Measurements from ENCODE around the gene DLG2. TPM values are rescaled to one million over a fixed set of nuclear protein-coding genes. Genes with fewer than 3 reads are reported as not detected.
"Not testable (repeated sequence)": the region's sequence is repeated elsewhere in the genome, so short reads cannot be mapped to it uniquely, and the experiment has no call there.

Gene DLG2
- polyA plus RNA-seq, 4 donors = 10.8 to 15.6 (median 12.2) TPM

DNA sequence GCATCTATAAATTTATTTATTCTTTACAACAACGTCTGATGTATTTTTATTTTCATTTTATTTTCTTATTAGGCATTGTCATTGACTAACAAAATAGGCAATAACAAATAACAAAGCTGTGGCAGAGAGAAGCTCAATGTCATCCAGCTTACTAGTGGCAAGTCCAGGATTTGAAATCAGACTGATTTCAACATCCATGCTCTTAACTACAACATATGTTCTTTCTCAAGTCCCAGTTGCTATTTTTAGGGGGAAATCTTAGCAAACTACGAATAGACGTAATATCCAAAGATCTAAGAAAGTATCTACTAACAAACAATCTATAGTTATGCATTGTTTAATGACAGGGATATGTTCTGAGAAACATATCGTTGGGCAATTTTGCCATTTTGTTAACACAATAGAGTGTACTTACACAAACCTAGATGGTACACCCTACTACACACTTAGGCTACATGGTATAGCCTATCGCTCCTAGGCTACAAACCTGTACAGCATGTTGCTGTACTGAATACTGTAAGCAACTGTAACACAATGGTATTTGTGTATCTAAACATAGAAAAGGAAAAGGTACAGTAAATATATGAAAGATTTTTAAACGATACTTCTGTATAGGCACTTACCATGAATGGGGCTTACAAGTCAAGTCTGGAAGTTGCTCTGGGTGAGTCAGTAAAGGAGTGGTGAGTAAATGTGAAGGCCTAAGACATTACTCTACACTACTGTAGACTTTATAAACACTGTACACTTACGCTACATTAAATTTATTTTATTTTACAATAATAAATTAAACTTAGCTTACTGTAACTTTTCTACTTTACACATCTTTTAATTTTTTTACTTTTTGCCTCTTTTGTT, 151.3 kb downstream of the DLG2 start:
- no peak for DNase-seq (ENCODE audit: low read depth in 4 of 4, low spot score in 2 of 4)

DNA sequence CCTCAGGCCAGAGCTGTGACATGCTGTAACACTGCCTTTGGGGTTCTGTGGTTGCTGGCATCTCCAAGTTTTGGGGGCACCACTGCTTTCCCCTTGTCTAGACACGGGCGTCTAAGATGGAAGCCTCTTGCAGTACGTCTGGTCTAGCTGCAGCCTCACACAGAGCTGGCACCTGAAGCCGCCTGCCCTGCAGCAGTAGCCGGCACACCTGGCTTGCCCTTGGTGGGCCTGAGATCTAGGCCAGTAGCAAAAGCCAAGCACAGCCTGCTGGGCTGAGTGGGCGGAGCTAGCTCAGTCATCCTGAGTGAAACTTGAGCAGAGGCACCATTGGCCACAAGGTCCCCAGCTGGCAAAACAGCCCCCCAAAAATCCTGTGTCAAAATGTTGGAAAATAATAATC, 154.2 kb downstream of the DLG2 start:
- no peak for DNase-seq (ENCODE audit: low read depth in 4 of 4, low spot score in 2 of 4)

DNA sequence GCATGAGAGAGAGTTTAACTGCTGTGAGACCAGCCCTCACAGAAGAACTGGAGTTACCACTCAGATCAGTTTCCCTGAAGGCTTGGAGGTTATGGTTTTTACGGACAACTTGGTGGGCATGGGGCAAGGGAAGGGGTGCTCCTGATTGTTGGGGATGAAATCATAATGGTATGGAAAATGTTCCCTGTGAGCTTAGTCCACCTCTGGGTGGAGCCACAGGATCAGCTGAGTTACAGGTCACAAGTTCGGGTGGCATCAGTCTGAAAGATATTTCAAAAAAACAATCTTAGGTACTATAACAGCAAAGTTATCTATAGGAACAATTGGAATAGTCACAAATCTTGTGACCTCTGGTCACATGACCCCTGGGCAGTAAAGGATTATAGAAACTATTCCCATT, 162.9 kb downstream of the DLG2 start:
- DNase-seq (ENCODE audit: low read depth in 4 of 4, low spot score in 2 of 4) = no peak

DNA sequence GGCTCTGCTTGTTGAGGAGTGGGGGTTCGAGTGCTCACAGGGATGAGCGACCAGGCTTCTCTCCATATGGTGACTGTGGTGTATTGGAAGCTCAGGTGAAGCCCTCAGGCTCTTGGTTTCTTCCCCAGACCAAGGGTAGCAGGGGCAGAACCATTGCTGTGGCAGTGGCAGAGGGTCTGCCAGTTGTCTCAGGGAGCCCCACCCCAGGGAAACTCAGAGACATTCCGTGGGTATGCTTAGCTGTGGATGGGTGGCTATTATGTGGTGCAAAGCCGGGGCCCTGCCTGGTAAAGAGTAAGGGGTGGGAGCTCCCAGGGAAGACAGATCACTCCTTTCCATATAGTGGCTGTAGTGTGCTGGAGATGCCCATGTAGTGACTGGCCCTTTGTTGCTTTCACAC, 167.8 kb downstream of the DLG2 start:
- no peak for DNase-seq (ENCODE audit: low read depth in 4 of 4, low spot score in 2 of 4)

DNA sequence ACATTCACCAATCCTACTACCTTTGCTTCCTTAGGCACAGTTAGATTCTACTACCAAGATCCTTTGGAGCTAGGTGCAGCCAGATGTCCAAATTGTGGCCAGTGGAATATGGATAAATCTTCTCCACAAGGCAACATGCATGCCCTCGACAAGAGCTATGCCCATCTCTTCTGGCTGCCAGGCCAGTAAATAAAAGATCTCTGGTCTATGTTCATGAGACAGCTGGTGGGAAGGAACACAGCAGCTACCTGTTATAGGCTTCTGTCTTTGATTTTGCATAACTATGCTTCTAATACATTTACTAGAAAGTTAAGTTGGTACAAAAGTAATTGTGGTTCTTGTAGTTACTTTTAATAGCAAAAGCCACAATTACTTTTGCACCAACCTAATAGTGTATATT, 182.7 kb downstream of the DLG2 start:
- DNase-seq (ENCODE audit: low read depth in 4 of 4, low spot score in 2 of 4) = no peak

DNA sequence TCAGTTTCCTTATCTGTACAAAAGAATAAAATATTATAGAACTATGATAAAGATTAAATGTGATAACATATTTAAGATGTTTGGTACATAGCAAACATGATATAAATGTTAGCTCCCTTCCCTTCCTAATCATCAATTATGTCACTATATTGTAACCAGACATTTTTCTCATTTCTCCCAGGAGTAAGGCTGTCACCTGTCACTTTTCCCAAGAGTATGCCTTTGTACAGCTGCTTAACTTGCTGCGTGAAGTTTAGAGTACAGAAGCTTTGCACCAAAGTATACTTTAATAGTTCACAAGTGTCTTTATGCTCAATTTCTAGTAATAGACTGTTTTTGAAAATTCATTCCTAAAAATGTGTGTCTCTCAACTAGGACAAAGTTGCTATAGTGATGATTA, 186.9 kb downstream of the DLG2 start:
- no peak for DNase-seq (ENCODE audit: low read depth in 4 of 4, low spot score in 2 of 4)

DNA sequence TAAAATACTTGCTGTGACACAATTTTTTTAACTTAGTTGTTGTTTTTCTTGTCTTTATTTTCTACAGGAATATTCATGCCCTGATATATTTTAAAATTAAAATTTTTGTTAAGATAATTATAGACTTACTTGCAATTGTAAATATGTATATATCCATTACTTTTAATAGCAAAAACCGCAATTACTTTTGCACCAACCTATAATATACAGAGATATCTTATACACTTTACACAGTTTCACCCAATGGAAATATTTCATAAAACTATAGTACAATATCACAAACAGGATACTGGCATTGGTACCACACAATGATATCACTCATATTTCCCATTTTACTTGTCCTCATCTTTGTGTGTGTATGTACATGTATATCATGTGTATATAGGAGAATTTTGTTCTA, 188.8 kb downstream of the DLG2 start:
- DNase-seq (ENCODE audit: low read depth in 4 of 4, low spot score in 2 of 4) = no peak

DNA sequence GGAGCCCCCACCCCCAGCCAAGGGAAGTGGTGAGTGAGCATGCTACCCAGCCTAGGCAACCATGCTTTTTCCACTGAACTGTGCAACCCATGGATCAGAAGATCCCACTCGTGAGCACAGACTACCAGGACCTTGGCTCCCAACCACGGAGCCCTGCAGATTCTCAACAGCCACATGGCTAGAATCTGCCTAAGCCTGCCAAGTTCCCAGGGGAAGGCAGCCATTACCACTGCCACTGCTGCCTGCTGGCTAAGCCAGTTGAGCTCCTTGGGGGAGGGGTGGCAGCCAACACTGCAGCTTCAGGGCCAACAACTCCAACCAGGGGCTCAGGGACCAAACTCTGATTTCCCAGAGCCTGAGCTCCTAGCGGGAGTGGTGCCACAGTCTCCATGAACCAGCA, 195.8 kb downstream of the DLG2 start:
- DNase-seq (ENCODE audit: low read depth in 4 of 4, low spot score in 2 of 4) = no peak

DNA sequence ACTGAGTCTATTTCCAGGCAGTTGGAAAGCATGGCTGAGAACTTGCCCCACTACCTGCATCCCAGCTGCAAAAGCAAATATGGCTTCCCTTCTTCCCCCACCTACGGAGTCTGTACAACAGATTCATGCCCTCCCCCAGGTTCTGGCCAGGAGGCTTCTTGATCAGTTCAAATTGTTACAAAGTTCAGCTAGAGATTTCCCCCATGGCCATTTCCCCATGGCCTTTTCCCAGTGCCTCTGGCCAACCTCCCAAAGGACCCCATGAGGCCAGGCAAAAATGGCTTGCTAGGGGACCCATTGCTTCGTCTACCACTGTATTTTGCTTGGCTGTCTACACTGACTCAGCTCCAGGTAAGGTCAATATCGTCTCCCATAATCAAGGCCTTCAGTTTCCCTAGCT, 203.3 kb downstream of the DLG2 start:
- DNase-seq (ENCODE audit: low read depth in 4 of 4, low spot score in 2 of 4) = no peak

DNA sequence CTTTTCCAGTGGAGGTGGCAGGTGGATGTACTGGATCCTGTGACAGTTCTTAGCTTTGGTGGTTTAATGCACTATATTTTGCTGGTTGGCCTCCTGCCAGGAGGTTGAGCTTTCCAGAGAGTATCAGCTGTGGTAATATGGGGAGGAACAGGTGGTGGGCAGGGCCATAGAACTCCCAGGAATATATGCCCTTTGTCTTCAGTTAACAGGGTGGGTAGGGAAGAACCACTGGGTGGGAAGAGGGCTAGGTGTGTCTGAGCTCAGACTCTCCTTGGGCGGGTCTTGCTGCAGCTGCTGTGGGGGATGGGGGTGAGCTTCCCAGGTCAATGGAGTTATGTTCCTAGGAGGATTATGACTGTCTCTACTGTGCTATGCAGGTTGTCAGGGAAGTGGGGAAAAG, 203.8 kb downstream of the DLG2 start:
- DNase-seq (ENCODE audit: low read depth in 4 of 4, low spot score in 2 of 4) = no peak

DNA sequence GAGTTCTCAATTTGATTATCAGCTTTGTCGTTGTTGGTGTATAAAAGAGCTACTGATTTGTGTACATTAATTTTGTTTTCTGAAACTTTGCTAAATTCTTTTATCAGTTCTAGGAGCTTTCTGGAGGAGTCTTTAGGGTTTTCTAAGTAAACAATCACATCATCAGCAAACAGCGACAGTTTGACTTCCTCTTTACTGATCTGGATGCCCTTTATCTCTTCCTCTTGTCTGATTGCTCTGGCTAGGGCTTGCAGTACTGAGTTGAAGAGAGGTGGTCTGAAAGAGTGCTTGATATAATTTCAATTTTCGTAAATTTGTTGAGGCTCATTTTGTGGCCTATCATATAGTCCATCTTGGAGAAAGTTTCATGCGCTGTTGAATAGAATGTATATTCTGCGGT, 213.0 kb downstream of the DLG2 start:
- no peak for DNase-seq (ENCODE audit: low read depth in 4 of 4, low spot score in 2 of 4)

DNA sequence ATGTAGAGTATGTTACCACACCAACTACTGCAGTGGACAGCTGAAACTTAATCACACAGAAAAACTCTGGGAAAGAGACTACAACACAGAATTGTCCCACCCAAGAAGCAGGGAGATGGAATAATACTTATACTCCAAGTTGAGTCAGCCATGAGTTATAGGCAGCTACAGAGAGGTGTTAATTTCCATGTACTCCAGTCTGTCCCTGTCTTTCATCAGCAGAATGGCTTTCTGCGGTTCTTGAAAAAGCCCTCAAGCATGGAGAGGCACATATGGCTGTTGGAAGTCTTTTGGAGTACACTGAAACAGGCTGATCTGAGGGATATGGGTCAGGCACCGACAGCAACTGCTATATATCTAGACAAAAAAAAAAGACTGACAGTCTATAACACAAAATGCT, 219.5 kb downstream of the DLG2 start:
- no peak for DNase-seq (ENCODE audit: low read depth in 4 of 4, low spot score in 2 of 4)

DNA sequence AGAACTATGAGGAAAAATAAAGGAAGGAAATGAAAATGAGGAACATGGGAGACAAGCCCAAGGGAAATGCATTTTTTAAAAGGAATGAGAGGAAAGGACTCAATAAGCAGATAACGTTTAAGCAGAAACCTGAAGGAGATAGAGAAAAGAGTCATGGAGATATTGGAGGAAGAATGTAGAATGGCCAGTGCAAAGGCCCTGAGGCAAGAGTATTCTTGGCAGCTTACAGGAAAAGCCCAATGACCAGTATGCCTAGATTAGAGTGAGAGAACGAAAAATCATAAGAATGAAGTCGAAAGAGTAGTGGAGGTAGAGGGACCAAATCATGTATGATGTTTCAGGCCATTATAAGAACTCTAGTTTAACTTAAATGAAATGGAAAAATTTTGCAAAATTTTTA, 220.3 kb downstream of the DLG2 start:
- no peak for DNase-seq (ENCODE audit: low read depth in 4 of 4, low spot score in 2 of 4)

DNA sequence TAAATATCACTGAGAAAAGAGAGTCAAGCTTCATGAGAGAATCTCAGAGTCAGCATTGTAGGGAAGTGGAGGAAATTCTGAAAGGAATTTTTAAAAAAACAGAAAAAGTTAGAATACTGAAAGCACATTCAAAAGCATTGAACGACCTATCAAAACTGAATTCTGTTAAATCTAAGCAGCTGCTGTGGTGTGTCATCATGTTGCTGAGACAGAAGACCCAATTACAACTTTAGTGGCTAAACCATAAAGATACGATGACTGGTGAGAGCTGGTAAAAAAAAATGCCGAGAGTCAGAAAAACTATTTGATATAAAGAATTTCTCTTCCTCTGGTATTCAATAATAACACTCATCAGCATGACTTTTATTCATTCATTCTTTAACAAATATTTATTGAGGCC, 220.8 kb downstream of the DLG2 start:
- no peak for DNase-seq (ENCODE audit: low read depth in 4 of 4, low spot score in 2 of 4)

DNA sequence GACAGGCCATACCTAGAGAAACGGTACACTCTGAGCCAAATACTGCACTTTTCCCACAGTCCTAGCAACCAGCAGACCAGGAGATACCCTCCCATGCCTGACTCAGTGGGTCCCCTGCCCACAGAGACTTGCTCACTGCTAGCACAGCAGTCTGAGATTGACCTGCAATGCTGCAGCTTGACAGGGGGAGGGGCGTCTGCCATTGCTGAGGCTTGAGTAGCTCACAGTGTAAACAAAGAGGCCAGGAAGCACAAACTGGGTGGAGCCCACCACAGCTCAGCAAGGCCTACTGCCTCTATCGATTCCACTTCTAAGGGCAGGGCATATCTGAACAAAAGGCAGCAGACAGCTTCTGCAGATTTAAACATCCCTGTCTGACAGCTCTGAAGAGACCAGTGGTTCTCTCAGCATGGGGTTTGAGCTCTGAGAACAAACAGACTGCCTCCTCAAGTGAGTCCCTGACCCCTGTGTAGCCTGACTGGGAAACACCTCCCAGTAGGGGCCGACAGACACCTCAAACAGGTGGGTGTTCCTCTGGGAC, 231.6 kb downstream of the DLG2 start:
- DNase-seq (ENCODE audit: low read depth in 4 of 4, low spot score in 2 of 4) = not testable (repeated sequence)

DNA sequence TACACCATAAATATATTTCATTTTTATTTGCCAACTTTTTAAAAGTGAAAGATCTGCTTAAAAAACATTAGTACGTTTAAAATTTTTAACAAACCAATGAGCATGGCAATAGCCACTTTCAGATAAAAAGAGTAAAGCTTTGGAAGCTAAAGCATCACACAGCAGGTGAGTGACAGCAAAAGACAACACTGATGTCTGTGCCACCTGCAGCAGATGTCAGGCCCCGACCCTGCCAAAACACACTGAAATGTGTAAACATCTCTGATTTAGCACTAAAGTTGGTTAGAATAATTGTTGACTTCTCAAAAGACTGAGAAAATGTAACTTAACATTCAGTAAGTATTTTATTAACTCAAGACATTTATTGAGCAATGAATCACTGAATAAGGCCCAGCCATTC, 232.9 kb downstream of the DLG2 start:
- DNase-seq (ENCODE audit: low read depth in 4 of 4, low spot score in 2 of 4) = no peak

DNA sequence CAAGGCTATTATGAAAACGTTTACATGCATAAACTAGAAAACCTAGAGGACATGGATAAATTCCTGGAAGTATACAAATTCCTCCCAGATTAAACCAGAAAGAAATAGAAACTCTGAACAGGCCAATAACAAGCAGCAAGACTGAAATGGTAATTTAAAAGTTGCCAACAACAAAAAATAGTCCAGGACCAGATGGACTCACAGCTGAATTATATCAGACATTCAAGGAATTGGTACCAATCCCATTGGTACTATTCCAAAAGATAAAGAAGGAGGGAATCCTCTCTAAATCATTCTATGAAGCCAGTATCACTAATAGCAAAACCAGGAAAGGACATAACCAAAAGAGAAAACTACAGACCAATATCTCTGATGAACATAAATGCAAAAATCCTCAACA, 236.0 kb downstream of the DLG2 start:
- DNase-seq (ENCODE audit: low read depth in 4 of 4, low spot score in 2 of 4) = no peak

DNA sequence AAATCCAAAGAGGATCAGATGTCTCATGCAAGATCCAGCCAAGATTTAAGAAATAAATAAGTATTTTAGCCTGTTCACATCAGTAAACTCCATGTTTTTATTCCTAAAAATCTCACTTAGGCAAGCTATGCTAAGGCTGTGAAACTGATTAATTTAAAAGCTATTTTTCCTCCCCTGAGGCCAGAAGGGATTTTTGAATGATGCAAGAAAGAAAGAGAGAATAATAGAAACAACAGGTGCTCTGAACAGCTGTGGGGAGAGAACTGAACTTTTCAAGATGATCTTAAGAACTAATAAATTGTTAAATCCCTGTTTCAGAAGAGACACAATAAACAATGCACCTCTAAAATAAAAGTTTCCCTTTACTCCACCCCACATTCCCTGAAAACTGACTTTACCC, 241.6 kb downstream of the DLG2 start:
- no peak for DNase-seq (ENCODE audit: low read depth in 4 of 4, low spot score in 2 of 4)

DNA sequence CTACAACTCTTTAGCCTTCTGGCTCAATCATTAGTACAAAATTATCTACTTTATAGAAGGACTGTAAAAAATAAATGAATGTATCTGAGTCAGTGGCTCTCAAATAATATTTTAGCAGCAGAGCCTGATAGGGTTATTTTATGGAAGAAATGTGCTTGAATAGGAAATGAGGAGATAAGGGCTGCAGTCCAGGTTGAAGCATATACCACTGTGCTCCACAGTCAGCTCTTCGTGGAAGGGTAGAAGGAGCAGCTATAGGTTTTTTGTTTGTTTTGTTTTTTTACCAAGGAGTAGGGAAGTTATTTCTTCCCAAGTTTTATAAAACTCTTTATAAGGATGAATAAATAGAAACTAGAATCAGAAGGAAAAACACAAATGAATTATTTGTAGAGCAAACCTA, 242.0 kb downstream of the DLG2 start:
- DNase-seq (ENCODE audit: low read depth in 4 of 4, low spot score in 2 of 4) = no peak

DNA sequence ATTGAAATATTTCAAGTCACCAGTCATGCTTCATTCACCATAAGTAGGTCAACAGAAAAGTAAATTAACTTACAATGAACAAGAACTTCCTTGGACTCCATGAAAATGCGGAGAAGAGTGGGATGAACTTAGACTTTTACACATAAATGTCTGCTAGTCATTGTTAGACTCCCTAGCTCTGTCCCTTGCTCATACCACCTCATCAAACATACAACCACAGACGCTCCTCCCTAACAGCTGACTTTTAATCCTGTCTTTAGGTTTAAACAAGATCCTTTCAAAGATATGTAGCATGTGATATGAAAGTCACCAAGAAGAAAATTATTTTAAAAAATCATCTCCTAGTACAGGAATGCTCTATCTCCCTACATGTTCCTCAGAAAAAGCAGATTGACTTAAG, 248.1 kb downstream of the DLG2 start:
- DNase-seq (ENCODE audit: low read depth in 4 of 4, low spot score in 2 of 4) = no peak

DNA sequence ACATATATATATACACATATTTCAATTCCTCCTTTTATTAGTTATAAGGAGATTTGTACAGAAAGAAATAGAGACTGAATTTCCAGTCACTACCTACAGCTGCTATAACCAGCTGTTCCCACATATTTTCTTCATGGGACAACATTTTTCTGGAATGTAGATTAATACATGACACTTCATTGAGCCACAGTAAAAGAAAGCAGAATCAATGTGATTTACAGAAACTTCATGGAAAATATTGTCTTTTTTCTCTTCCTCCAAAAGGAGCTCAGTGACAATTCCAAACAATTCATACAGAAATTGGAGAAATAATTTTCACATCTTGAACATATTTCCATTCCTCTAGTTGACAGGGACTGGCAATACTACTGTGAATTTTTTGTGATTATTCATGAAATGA, 249.2 kb downstream of the DLG2 start:
- no peak for DNase-seq (ENCODE audit: low read depth in 4 of 4, low spot score in 2 of 4)

DNA sequence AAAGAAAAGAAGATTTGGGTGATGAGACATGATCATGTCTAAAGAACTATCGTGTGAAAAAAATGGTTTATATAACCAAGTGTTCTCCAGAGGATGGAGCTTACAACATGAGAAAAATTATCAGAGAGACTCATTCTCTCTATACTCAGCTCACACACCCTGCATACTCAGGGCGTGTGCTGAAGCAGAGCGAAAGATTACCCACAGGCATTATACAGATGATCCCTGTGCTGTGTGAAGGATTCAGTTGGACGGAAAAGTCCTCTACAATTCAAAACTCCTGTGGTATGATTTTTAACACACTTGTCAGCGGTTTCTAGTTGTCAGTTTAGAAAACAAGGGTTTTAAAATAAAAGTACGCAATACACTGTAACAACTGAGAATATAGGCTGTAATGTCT, 267.3 kb downstream of the DLG2 start:
- DNase-seq (ENCODE audit: low read depth in 4 of 4, low spot score in 2 of 4) = no peak

DNA sequence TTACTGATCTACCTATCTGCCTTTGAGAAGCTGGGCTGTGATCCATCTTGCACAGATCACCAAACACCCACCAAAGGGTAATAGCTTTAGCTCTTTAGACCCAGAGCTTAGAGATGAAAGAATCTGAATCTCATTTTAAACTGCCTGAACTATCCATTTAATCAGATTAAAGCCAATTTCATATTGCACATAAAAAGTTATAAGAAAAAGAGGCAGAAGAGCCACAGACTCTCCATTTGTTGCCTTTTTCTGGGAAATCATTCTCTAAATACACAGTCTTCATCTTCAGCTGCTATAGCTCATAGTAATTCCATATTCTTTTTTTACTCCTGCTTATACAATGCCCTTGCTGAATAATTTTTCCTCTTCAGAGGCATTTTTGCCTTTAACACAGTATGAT, 271.2 kb downstream of the DLG2 start:
- no peak for DNase-seq (ENCODE audit: low read depth in 4 of 4, low spot score in 2 of 4)
